Tibial nerve (tissue), 4 donors: ENCODE measurements around the gene GHDC. TPM values are rescaled to one million over a fixed set of nuclear protein-coding genes. Genes with fewer than 3 reads are reported as not detected.

Source experiments
- DNase-seq, 2 donors: peaks; one replicate each; pipeline ENCODE4 v3.0.0-alpha.2; 2019; ENCODE audit warnings: low spot score in 2 of 2
- H3K27ac ChIP-seq, 4 donors: fragments of 200-600 bp; sonication (generic) in 3 of 4; one replicate each; pipeline ENCODE4 v1.5.1; 2017 to 2019; ENCODE audit warnings: mild to moderate bottlenecking in 1 of 4
- H3K27me3 ChIP-seq, 2 donors: fragments of 200-600 bp; sonication (generic) in 1 of 2; one replicate each; pipeline versions ENCODE4 v1.5.1 to v1.6.0; 2017 to 2019
- H3K36me3 ChIP-seq, 3 donors: fragments of 200-600 bp; sonication (generic); one replicate each; pipeline ENCODE4 v1.5.1; 2018 to 2019
- H3K4me1 ChIP-seq, 4 donors: fragments of 200-600 bp; sonication (generic) in 3 of 4; one replicate each; pipeline ENCODE4 v1.5.1; 2017 to 2019
- H3K4me3 ChIP-seq, 4 donors: fragments of 200-600 bp; sonication (generic) in 3 of 4; one replicate each; pipeline ENCODE4 v1.5.1; 2017 to 2019; ENCODE audit warnings: mild to moderate bottlenecking in 1 of 4, moderate library complexity in 1 of 4
- H3K9me3 ChIP-seq, 4 donors: fragments of 200-600 bp; sonication (generic) in 3 of 4; one replicate each; pipeline ENCODE4 v1.5.1; 2017 to 2019
- CTCF ChIP-seq, 5 experiments: fragments of 200-600 bp in 3 of 5; fragments of 450-650 bp in 2 of 5; sonication (generic) in 3 of 5; IDR thresholded peaks; one replicate each; pipeline ENCODE4 v1.5.1; 2016 to 2019; ENCODE audit warnings: antibody characterized with exemption in 5 of 5, mild to moderate bottlenecking in 3 of 5, moderate library complexity in 2 of 5
- EP300 ChIP-seq, 2 donors: sonication (generic); formaldehyde crosslinking; IDR thresholded peaks; one replicate each; pipeline ENCODE4 v1.6.1; 2017; ENCODE audit warnings: antibody characterized with exemption in 2 of 2, mild to moderate bottlenecking in 1 of 2
- POLR2A ChIP-seq, 2 donors: fragments of 450-650 bp; IDR thresholded peaks; one replicate each; pipeline ENCODE4 v1.6.1; 2017; ENCODE audit warnings: antibody characterized with exemption in 2 of 2, mild to moderate bottlenecking in 2 of 2, moderate library complexity in 2 of 2
- WGBS, 2 donors: methylation state at CpG; one replicate each; pipeline ENCODE4 v1.1.5; 2018; 5-methylcytosine and 5-hydroxymethylcytosine counted together
- total RNA-seq, 4 donors: library from RNA; depleted of rRNA; stranded (reverse); fragments of >200 nt; gene quantifications; one replicate each; pipeline ENCODE4 v1.1.0, GENCODE V29; 2016

The GHDC gene
- total RNA-seq, 4 donors from 2014 or later: 36.4 to 77.9 (median 40.7) TPM

- WGBS, 2 donors: 81 to 85% methylated on average over 7 of the region's 7 CpGs
- H3K9me3 ChIP-seq: no peaks in the 10 kb centered on the region
- TF ChIP-seq CTCF (IDR thresholded peaks at IDR 0.05) (no peak), POLR2A (IDR thresholded peaks at IDR 0.05) (no peak), EP300 (IDR thresholded peaks at IDR 0.05) (no peak)
- H3K4me3 ChIP-seq: no peak overlapping the region
- no peaks in the 10 kb centered on the region for H3K36me3 ChIP-seq
- no peaks in the 10 kb centered on the region for H3K27me3 ChIP-seq
- no peak overlapping the region for H3K27ac ChIP-seq
- no peak for DNase-seq
- peaks cover 0 to 6% (median 0%) of the 10 kb centered on the region in 4 donors for H3K4me1 ChIP-seq
Observed at GRCh38 chr17:42236760-42237159, 42.5 kb upstream of the GHDC start.

- H3K27ac ChIP-seq: no peak overlapping the region
- no peaks in the 10 kb centered on the region for H3K27me3 ChIP-seq
- H3K4me1 ChIP-seq: peaks cover 0 to 6% (median 0%) of the 10 kb centered on the region in 4 donors
- H3K4me3 ChIP-seq: no peak overlapping the region
- peaks cover 0 to 5% (median 0%) of the 10 kb centered on the region in 3 donors for H3K36me3 ChIP-seq
- H3K9me3 ChIP-seq: no peaks in the 10 kb centered on the region
- TF ChIP-seq POLR2A (IDR thresholded peaks at IDR 0.05) (no peak), CTCF (IDR thresholded peaks at IDR 0.05) (no peak), EP300 (IDR thresholded peaks at IDR 0.05) (no peak)
- no peak for DNase-seq
- 51 to 56% methylated on average over 2 of the region's 2 CpGs for WGBS, 2 donors
Observed at GRCh38 chr17:42233994-42234393, 39.7 kb upstream of the GHDC start.

GRCh38 chr17:42233156-42233555 is 38.9 kb upstream of the GHDC start:
- 92 to 96% methylated on average over 5 of the region's 5 CpGs for WGBS, 2 donors
- peaks cover 0 to 6% (median under 1%) of the 10 kb centered on the region in 4 donors for H3K4me1 ChIP-seq
- no peaks in the 10 kb centered on the region for H3K27me3 ChIP-seq
- H3K4me3 ChIP-seq: no peak overlapping the region
- DNase-seq: no peak
- peaks cover 0 to 7% (median 0%) of the 10 kb centered on the region in 3 donors for H3K36me3 ChIP-seq
- H3K9me3 ChIP-seq: no peaks in the 10 kb centered on the region
- TF ChIP-seq POLR2A (IDR thresholded peaks at IDR 0.05) (no peak), EP300 (IDR thresholded peaks at IDR 0.05) (no peak), CTCF (IDR thresholded peaks at IDR 0.05) (no peak)
- H3K27ac ChIP-seq: no peak overlapping the region

GRCh38 chr17:42230225-42230624 is 35.9 kb upstream of the GHDC start:
- DNase-seq: no peak
- Histone ChIP-seq H3K4me3 (no peak overlapping the region), H3K27me3 (no peaks in the 10 kb centered on the region), H3K27ac (no peak overlapping the region), H3K36me3 (peaks cover 0 to 7% (median 0%) of the 10 kb centered on the region in 3 donors), H3K4me1 (peaks cover 0 to 15% (median 5%) of the 10 kb centered on the region in 4 donors), H3K9me3 (no peaks in the 10 kb centered on the region)
- WGBS, 2 donors: 81 to 86% methylated on average over 5 of the region's 5 CpGs
- TF ChIP-seq POLR2A (IDR thresholded peaks at IDR 0.05): no peak
- no peak for TF ChIP-seq CTCF (IDR thresholded peaks at IDR 0.05)
- TF ChIP-seq EP300 (IDR thresholded peaks at IDR 0.05): no peak

GRCh38 chr17:42227849-42228700 is 33.8 kb upstream of the GHDC start:
- Histone ChIP-seq H3K27ac (peak overlapping the region in 2 of 4 donors; percentile 19 to 45), H3K4me3 (no peak overlapping the region), H3K4me1 (peaks cover 0 to 15% (median 5%) of the 10 kb centered on the region in 4 donors), H3K36me3 (peaks cover 2 to 24% (median 4%) of the 10 kb centered on the region in 3 donors), H3K27me3 (no peaks in the 10 kb centered on the region), H3K9me3 (no peaks in the 10 kb centered on the region)
- TF ChIP-seq CTCF (IDR thresholded peaks at IDR 0.05) (no peak), POLR2A (IDR thresholded peaks at IDR 0.05) (no peak), EP300 (IDR thresholded peaks at IDR 0.05) (no peak)
- DNase-seq: no peak
- WGBS, 2 donors: 56 to 58% methylated on average over 11 of the region's 11 CpGs
